ENCODE measurements around the gene PRR20G. TPM values are rescaled to one million over a fixed set of nuclear protein-coding genes. Genes with fewer than 3 reads are reported as not detected.

Gene PRR20G
- total RNA-seq, 1 experiment from 2014 or later, result 0.30 TPM

DNA sequence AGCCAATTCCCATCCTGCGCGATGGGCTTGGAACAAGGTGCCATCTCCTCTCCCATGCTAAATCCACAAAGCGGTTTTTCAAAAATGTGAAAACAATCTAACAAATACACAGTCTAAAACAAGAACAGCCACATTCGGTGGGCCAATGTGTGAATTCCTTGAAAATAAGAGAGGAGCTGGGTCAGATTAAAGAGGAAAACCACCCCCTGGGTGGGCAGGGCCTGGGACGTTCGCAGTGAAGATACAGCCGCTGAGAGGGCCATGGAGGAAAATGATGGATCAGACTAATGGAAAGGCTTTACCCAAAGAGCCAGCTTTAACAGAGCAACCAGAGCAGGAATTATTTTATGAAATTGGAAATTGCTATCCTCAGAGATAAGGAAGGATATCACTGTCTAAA, 27.4 kb downstream of the PRR20G start:
- DNase-seq (ENCODE audit: low read depth, low spot score) (no peak), ATAC-seq (no peak)
- no peak overlapping the region for H3K4me3 ChIP-seq (replicated peaks in 1 of 2; ENCODE audit: low read depth in 1 of 2, low read length in 2 of 2)
- no peaks in the 10 kb centered on the region for H3K9me2 ChIP-seq (ENCODE audit: insufficient read depth)
- H3K27me3 ChIP-seq (ENCODE audit: insufficient read depth, low read length), result no peaks in the 10 kb centered on the region
- H3K4me2 ChIP-seq (ENCODE audit: low read length), result no peak overlapping the region
- TF ChIP-seq, protein P1, sequence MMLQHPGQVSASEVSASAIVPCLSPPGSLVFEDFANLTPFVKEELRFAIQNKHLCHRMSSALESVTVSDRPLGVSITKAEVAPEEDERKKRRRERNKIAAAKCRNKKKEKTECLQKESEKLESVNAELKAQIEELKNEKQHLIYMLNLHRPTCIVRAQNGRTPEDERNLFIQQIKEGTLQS (IDR thresholded peaks at IDR 0.05), result no peak
- TF ChIP-seq ZNF274 (IDR thresholded peaks at IDR 0.05; ENCODE audit: low read depth, low read length) (no peak), TCF7L2 (IDR thresholded peaks at IDR 0.05; ENCODE audit: borderline replicate concordance, extremely low read depth, insufficient read depth, insufficient read length) (no peak), YY1 (IDR thresholded peaks at IDR 0.05; ENCODE audit: extremely low read depth, insufficient replicate concordance, low read depth, low read length) (no peak), CBX3 (IDR thresholded peaks at IDR 0.05; ENCODE audit: low read depth) (no peak), EGR1 (IDR thresholded peaks at IDR 0.05; ENCODE audit: low read depth) (no peak), RAD21 (IDR thresholded peaks at IDR 0.05; ENCODE audit: low read depth) (no peak), POLR2AphosphoS5 (IDR thresholded peaks at IDR 0.05; ENCODE audit: low read depth, low read length) (no peak), JUND (IDR thresholded peaks at IDR 0.05) (no peak)
- TF ChIP-seq, protein P2, sequence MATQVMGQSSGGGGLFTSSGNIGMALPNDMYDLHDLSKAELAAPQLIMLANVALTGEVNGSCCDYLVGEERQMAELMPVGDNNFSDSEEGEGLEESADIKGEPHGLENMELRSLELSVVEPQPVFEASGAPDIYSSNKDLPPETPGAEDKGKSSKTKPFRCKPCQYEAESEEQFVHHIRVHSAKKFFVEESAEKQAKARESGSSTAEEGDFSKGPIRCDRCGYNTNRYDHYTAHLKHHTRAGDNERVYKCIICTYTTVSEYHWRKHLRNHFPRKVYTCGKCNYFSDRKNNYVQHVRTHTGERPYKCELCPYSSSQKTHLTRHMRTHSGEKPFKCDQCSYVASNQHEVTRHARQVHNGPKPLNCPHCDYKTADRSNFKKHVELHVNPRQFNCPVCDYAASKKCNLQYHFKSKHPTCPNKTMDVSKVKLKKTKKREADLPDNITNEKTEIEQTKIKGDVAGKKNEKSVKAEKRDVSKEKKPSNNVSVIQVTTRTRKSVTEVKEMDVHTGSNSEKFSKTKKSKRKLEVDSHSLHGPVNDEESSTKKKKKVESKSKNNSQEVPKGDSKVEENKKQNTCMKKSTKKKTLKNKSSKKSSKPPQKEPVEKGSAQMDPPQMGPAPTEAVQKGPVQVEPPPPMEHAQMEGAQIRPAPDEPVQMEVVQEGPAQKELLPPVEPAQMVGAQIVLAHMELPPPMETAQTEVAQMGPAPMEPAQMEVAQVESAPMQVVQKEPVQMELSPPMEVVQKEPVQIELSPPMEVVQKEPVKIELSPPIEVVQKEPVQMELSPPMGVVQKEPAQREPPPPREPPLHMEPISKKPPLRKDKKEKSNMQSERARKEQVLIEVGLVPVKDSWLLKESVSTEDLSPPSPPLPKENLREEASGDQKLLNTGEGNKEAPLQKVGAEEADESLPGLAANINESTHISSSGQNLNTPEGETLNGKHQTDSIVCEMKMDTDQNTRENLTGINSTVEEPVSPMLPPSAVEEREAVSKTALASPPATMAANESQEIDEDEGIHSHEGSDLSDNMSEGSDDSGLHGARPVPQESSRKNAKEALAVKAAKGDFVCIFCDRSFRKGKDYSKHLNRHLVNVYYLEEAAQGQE (IDR thresholded peaks at IDR 0.05; ENCODE audit: low read depth), result no peak
- TF ChIP-seq, protein P3, sequence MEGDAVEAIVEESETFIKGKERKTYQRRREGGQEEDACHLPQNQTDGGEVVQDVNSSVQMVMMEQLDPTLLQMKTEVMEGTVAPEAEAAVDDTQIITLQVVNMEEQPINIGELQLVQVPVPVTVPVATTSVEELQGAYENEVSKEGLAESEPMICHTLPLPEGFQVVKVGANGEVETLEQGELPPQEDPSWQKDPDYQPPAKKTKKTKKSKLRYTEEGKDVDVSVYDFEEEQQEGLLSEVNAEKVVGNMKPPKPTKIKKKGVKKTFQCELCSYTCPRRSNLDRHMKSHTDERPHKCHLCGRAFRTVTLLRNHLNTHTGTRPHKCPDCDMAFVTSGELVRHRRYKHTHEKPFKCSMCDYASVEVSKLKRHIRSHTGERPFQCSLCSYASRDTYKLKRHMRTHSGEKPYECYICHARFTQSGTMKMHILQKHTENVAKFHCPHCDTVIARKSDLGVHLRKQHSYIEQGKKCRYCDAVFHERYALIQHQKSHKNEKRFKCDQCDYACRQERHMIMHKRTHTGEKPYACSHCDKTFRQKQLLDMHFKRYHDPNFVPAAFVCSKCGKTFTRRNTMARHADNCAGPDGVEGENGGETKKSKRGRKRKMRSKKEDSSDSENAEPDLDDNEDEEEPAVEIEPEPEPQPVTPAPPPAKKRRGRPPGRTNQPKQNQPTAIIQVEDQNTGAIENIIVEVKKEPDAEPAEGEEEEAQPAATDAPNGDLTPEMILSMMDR (IDR thresholded peaks at IDR 0.05 in 2 of 3, conservative IDR thresholded peaks at IDR 0.05 in 1 of 3; ENCODE audit: borderline replicate concordance in 1 of 3, insufficient read depth in 1 of 3, low read depth in 2 of 3, low read length in 2 of 3), result no peak
- H3K79me2 ChIP-seq (ENCODE audit: insufficient read depth, low read length), result no peaks in the 10 kb centered on the region
- POLR2A ChIA-PET, result no interaction called here
- no peak overlapping the region for H2AFZ ChIP-seq (ENCODE audit: low read depth, low read length, poor library complexity, severe bottlenecking)
- H3K9ac ChIP-seq (ENCODE audit: low read length), result no peak overlapping the region
- RAD21 ChIA-PET (ENCODE audit: low non-redundant PET in 1 of 2, low total read pairs in 2 of 2, uncharacterized antibody in 2 of 2, unreplicated experiment in 2 of 2), result no interaction called here
- H3K36me3 ChIP-seq (ENCODE audit: control insufficient read depth in 1 of 2, insufficient read depth in 2 of 2, low read length in 2 of 2), result no peaks in the 10 kb centered on the region
- intact Hi-C loops (cut with micrococcal nuclease), result no loop called here
- peaks cover 0 to 3% of the 10 kb centered on the region in 2 experiments; a peak in 1 of 4 replicates for H3K4me1 ChIP-seq (ENCODE audit: control insufficient read depth in 1 of 2, insufficient read depth in 2 of 2, low read length in 2 of 2)
- no peaks in the 10 kb centered on the region for H3K9me3 ChIP-seq (ENCODE audit: control insufficient read depth in 1 of 2, insufficient read depth in 1 of 2, low read depth in 1 of 2, low read length in 2 of 2)
- no TSS peak for BruUV-seq (replicated peaks)
- CTCF ChIA-PET, result no interaction called here
- no peak overlapping the region for H3K27ac ChIP-seq (ENCODE audit: low read depth, low read length)
- H4K20me1 ChIP-seq (ENCODE audit: insufficient read depth), result no peaks in the 10 kb centered on the region
